ENCODE data around the gene GADD45G.

DNA sequence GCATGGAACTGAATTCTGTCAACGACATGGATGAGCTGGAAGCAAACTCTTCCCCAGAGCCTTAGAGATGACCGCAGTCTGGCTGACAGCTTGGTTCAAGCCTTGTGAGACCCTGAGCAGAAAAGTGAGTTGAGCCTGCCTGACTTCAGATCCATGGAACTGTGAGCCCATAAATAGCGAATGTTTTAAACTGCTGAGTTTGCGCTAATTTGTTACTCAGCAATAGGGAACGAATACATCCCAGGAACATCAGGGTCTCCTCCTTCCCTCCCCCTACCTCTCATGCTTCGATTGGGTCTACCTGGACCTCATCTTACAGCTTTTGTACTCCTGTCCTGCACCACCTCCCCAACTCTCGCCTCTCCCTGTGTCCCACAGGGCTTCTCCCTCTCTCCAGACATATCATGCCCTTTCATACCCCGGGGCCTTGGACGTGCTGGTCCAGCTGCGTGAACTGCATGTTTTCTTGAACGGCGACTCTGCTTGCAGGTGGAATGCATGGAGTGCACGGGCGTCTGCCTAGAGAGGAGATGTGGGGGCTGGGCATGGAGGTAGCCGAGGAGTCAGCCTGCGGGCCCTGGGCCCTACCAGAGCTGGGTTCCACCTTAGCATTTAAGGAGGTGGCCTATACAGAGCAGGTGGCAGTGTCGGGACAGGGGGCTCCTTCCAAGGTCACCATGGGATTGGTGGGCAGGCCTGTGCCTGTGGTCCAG lies 7.9 kb downstream of the GADD45G start:
- TF ChIP-seq, protein P1, sequence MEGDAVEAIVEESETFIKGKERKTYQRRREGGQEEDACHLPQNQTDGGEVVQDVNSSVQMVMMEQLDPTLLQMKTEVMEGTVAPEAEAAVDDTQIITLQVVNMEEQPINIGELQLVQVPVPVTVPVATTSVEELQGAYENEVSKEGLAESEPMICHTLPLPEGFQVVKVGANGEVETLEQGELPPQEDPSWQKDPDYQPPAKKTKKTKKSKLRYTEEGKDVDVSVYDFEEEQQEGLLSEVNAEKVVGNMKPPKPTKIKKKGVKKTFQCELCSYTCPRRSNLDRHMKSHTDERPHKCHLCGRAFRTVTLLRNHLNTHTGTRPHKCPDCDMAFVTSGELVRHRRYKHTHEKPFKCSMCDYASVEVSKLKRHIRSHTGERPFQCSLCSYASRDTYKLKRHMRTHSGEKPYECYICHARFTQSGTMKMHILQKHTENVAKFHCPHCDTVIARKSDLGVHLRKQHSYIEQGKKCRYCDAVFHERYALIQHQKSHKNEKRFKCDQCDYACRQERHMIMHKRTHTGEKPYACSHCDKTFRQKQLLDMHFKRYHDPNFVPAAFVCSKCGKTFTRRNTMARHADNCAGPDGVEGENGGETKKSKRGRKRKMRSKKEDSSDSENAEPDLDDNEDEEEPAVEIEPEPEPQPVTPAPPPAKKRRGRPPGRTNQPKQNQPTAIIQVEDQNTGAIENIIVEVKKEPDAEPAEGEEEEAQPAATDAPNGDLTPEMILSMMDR (IDR thresholded peaks at IDR 0.05), result no peak
- TF ChIP-seq ZFX (IDR thresholded peaks at IDR 0.05; ENCODE audit: borderline replicate concordance), result no peak
